ENCODE results near the gene MCM3.

DNA sequence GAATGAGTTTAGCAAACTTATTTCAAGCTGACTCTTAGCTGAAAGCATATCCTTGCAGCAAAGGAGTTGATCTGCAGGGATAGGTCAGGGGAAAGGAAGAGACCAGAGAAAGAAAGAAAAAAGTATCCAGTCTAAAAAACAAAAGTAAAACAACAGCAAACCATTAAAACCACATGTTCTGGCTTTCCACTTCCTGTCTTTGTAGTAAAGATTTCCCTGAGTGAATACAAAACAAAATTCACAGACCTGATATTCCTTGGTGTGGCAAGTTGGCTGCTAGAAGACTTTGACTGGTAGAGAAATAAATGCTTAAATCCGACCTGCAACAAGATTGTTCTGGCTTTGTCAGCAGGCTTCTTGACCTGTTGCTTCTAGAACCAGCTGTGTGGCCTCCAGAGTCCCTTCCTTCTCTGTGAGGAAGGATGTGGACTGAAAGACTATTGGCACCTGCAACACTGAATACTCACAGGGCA is 23.4 kb upstream of the MCM3 start:
- TF ChIP-seq, protein P1, sequence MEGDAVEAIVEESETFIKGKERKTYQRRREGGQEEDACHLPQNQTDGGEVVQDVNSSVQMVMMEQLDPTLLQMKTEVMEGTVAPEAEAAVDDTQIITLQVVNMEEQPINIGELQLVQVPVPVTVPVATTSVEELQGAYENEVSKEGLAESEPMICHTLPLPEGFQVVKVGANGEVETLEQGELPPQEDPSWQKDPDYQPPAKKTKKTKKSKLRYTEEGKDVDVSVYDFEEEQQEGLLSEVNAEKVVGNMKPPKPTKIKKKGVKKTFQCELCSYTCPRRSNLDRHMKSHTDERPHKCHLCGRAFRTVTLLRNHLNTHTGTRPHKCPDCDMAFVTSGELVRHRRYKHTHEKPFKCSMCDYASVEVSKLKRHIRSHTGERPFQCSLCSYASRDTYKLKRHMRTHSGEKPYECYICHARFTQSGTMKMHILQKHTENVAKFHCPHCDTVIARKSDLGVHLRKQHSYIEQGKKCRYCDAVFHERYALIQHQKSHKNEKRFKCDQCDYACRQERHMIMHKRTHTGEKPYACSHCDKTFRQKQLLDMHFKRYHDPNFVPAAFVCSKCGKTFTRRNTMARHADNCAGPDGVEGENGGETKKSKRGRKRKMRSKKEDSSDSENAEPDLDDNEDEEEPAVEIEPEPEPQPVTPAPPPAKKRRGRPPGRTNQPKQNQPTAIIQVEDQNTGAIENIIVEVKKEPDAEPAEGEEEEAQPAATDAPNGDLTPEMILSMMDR (conservative IDR thresholded peaks at IDR 0.05; ENCODE audit: low read depth, low read length), result no peak
- TF ChIP-seq POLR2A (IDR thresholded peaks at IDR 0.05; ENCODE audit: low read depth, low read length), result no peak
- no peak for TF ChIP-seq CEBPB (IDR thresholded peaks at IDR 0.05; ENCODE audit: low read depth, low read length)
- no peak for TF ChIP-seq BHLHE40 (IDR thresholded peaks at IDR 0.05; ENCODE audit: low read depth, low read length)
- TF ChIP-seq SMC3 (IDR thresholded peaks at IDR 0.05; ENCODE audit: low read depth, low read length), result no peak
- no peak for TF ChIP-seq MAZ (IDR thresholded peaks at IDR 0.05; ENCODE audit: borderline replicate concordance, low read depth, low read length)
- no peak for TF ChIP-seq FOS (IDR thresholded peaks at IDR 0.05; ENCODE audit: low read depth, low read length)

Data from IMR-90 (cell line).